SK-N-SH treated with all-trans-retinoic acid at 6 μM for 48 hours (cell line): ENCODE data around the gene RASAL2.

ENCODE experiments used
- ATAC-seq: fragments of 200-7000 bp; cut with Tn5 transposase; 3 replicates; pipeline ENCODE4 v1.9.1; 2020; ENCODE audit warnings: mild to moderate bottlenecking, moderate library complexity
- ARNTL ChIP-seq: fragments of 450-650 bp; formaldehyde crosslinking; IDR thresholded peaks from 2 replicates; pipeline ENCODE4 v1.5.0; 2020; ENCODE audit warnings: low read depth, mild to moderate bottlenecking, moderate library complexity, borderline replicate concordance
- BACH2 ChIP-seq: fragments of 250-450 bp; sonication (Bioruptor Pico); IDR thresholded peaks from 2 replicates; pipeline ENCODE4 v1.9.0; 2021; ENCODE audit warnings: mild to moderate bottlenecking, borderline replicate concordance
- CSDC2 ChIP-seq: fragments of 250-450 bp; sonication (Bioruptor Pico); IDR thresholded peaks from 2 replicates; pipeline ENCODE4 v1.5.0; 2020; ENCODE audit warnings: mild to moderate bottlenecking, moderate library complexity
- CSRNP3 ChIP-seq: fragments of 250-450 bp; sonication (Bioruptor Pico); IDR thresholded peaks from 2 replicates; pipeline ENCODE4 v1.5.1; 2021; ENCODE audit warnings: mild to moderate bottlenecking, moderate library complexity
- ESRRG ChIP-seq: fragments of 250-450 bp; sonication (Bioruptor Pico); IDR thresholded peaks from 2 replicates; pipeline ENCODE4 v1.6.1; 2021; ENCODE audit warnings: mild to moderate bottlenecking
- GLIS3 ChIP-seq: fragments of 250-450 bp; sonication (Bioruptor Pico); IDR thresholded peaks from 2 replicates; pipeline ENCODE4 v1.5.0; 2020; ENCODE audit warnings: mild to moderate bottlenecking, moderate library complexity
- ISL1 ChIP-seq: fragments of 250-450 bp; sonication (Bioruptor Pico); IDR thresholded peaks from 2 replicates; pipeline ENCODE4 v2.1.2; 2022; ENCODE audit warnings: mild to moderate bottlenecking, moderate library complexity
- OSR1 ChIP-seq: fragments of 250-450 bp; sonication (Bioruptor Pico); IDR thresholded peaks from 2 replicates; pipeline ENCODE4 v1.8.0; 2022; ENCODE audit warnings: moderate library complexity, mild to moderate bottlenecking, inconsistent platforms
- PATZ1 ChIP-seq: fragments of 250-450 bp; sonication (Bioruptor Pico); IDR thresholded peaks from 2 replicates; pipeline ENCODE4 v1.8.0; 2020; ENCODE audit warnings: mild to moderate bottlenecking, moderate library complexity, borderline replicate concordance
- PPARA ChIP-seq: fragments of 250-450 bp; sonication (Bioruptor Pico); IDR thresholded peaks from 2 replicates; pipeline ENCODE4 v1.5.0; 2020; ENCODE audit warnings: mild to moderate bottlenecking, borderline replicate concordance
- RARB ChIP-seq: fragments of 250-450 bp; sonication (Bioruptor Pico); IDR thresholded peaks from 2 replicates; pipeline ENCODE4 v1.8.0; 2021; ENCODE audit warnings: mild to moderate bottlenecking, moderate library complexity
- TCF4 ChIP-seq: fragments of 250-450 bp; sonication (Bioruptor Pico); IDR thresholded peaks from 2 replicates; pipeline ENCODE4 v1.8.0; 2021; ENCODE audit warnings: mild to moderate bottlenecking, moderate library complexity, borderline replicate concordance
- TOX ChIP-seq: fragments of 250-450 bp; sonication (Bioruptor Pico); IDR thresholded peaks from 2 replicates; pipeline ENCODE4 v1.8.0; 2021; ENCODE audit warnings: mild to moderate bottlenecking, moderate library complexity, borderline replicate concordance
- ZC3H10 ChIP-seq: fragments of 250-450 bp; sonication (Bioruptor Pico); IDR thresholded peaks from 2 replicates; pipeline ENCODE4 v1.5.1; 2021; ENCODE audit warnings: mild to moderate bottlenecking, moderate library complexity
- ZFP3 ChIP-seq: fragments of 250-450 bp; sonication (Bioruptor Pico); IDR thresholded peaks from 2 replicates; pipeline ENCODE4 v1.5.0; 2020; ENCODE audit warnings: mild to moderate bottlenecking, moderate library complexity
- ZNF565 ChIP-seq: fragments of 450-650 bp; formaldehyde crosslinking; conservative IDR thresholded peaks from 2 replicates; pipeline ENCODE4 v1.5.0; 2020; ENCODE audit warnings: low read depth, mild to moderate bottlenecking, moderate library complexity
- ZNF70 ChIP-seq: fragments of 450-650 bp; formaldehyde crosslinking; IDR thresholded peaks from 2 replicates; pipeline ENCODE4 v1.5.0; 2020; ENCODE audit warnings: mild to moderate bottlenecking, moderate library complexity
- ZNF8 ChIP-seq: fragments of 450-650 bp; formaldehyde crosslinking; IDR thresholded peaks from 2 replicates; pipeline ENCODE4 v1.5.0; 2020; ENCODE audit warnings: mild to moderate bottlenecking, moderate library complexity
- TF ChIP-seq, protein P1 (sequence below): fragments of 250-450 bp; sonication (Bioruptor Pico); IDR thresholded peaks from 2 replicates; pipeline ENCODE4 v1.8.0; 2021; ENCODE audit warnings: low read depth, mild to moderate bottlenecking, moderate library complexity, borderline replicate concordance
- TF ChIP-seq, protein P2 (sequence below): fragments of 250-450 bp; sonication (Bioruptor Pico); IDR thresholded peaks from 2 replicates; pipeline ENCODE4 v1.5.1; 2020; ENCODE audit warnings: low read depth, mild to moderate bottlenecking, moderate library complexity
- TF ChIP-seq, protein P3 (sequence below): fragments of 250-450 bp; sonication (Bioruptor Pico); IDR thresholded peaks from 2 replicates; pipeline ENCODE4 v1.5.0; 2020; ENCODE audit warnings: mild to moderate bottlenecking, moderate library complexity

RASAL2 gene

GRCh38 chr1:178165196-178165595 is 71.3 kb downstream of the RASAL2 start:
- TF ChIP-seq, protein P1, sequence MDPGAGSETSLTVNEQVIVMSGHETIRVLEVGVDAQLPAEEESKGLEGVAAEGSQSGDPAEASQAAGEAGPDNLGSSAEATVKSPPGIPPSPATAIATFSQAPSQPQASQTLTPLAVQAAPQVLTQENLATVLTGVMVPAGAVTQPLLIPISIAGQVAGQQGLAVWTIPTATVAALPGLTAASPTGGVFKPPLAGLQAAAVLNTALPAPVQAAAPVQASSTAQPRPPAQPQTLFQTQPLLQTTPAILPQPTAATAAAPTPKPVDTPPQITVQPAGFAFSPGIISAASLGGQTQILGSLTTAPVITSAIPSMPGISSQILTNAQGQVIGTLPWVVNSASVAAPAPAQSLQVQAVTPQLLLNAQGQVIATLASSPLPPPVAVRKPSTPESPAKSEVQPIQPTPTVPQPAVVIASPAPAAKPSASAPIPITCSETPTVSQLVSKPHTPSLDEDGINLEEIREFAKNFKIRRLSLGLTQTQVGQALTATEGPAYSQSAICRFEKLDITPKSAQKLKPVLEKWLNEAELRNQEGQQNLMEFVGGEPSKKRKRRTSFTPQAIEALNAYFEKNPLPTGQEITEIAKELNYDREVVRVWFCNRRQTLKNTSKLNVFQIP (CRISPR knock-in tag) = no peak
- TF ChIP-seq ZFP3 (CRISPR knock-in tag) = no peak
- TF ChIP-seq TCF4 (CRISPR knock-in tag) = no peak
- TF ChIP-seq ARNTL (CRISPR knock-in tag) = no peak
- no peak for TF ChIP-seq BACH2 (CRISPR knock-in tag)
- TF ChIP-seq, protein P2, sequence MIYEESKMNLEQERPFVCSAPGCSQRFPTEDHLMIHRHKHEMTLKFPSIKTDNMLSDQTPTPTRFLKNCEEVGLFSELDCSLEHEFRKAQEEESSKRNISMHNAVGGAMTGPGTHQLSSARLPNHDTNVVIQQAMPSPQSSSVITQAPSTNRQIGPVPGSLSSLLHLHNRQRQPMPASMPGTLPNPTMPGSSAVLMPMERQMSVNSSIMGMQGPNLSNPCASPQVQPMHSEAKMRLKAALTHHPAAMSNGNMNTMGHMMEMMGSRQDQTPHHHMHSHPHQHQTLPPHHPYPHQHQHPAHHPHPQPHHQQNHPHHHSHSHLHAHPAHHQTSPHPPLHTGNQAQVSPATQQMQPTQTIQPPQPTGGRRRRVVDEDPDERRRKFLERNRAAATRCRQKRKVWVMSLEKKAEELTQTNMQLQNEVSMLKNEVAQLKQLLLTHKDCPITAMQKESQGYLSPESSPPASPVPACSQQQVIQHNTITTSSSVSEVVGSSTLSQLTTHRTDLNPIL (CRISPR knock-in tag) = no peak
- TF ChIP-seq PATZ1 (CRISPR knock-in tag) = no peak
- TF ChIP-seq, all 23 proteins: peak for 0
- no peak for ATAC-seq

DNA sequence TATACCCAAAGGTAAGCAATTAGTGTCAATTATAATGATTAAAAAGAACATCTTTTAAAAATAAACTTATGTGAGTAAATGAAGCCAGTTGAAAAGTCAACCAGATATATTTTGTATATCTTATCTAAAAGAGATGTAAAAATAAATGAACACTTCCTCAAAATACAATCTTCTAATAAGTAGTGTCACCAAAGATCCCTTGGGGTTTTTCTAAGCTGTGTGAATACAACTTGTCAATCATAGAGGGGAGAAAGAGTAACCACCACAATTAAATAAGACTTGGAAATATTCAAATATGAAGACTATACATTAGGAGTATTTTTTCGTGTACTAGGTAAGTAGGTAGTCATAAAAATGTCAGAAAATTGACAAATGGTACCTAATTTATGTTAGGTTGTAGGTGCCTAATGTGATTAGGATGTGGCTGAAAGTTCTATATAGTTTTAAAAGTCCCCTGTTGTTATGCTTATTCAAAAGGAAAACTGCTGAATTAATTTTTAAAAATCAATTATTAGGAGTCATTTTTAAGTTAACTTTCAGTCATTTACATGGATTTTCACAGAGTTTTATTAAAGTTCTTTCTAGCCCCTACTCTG is 72.6 kb downstream of the RASAL2 start:
- no peak for ATAC-seq
- TF ChIP-seq, protein P3, sequence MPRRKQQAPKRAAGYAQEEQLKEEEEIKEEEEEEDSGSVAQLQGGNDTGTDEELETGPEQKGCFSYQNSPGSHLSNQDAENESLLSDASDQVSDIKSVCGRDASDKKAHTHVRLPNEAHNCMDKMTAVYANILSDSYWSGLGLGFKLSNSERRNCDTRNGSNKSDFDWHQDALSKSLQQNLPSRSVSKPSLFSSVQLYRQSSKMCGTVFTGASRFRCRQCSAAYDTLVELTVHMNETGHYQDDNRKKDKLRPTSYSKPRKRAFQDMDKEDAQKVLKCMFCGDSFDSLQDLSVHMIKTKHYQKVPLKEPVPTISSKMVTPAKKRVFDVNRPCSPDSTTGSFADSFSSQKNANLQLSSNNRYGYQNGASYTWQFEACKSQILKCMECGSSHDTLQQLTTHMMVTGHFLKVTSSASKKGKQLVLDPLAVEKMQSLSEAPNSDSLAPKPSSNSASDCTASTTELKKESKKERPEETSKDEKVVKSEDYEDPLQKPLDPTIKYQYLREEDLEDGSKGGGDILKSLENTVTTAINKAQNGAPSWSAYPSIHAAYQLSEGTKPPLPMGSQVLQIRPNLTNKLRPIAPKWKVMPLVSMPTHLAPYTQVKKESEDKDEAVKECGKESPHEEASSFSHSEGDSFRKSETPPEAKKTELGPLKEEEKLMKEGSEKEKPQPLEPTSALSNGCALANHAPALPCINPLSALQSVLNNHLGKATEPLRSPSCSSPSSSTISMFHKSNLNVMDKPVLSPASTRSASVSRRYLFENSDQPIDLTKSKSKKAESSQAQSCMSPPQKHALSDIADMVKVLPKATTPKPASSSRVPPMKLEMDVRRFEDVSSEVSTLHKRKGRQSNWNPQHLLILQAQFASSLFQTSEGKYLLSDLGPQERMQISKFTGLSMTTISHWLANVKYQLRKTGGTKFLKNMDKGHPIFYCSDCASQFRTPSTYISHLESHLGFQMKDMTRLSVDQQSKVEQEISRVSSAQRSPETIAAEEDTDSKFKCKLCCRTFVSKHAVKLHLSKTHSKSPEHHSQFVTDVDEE (CRISPR knock-in tag) = no peak
- TF ChIP-seq BACH2 (CRISPR knock-in tag) (no peak), TOX (CRISPR knock-in tag) (no peak), ISL1 (CRISPR knock-in tag) (no peak), CSDC2 (no peak), ZNF8 (CRISPR knock-in tag) (no peak), TCF4 (CRISPR knock-in tag) (no peak), ZNF70 (CRISPR knock-in tag) (no peak), RARB (CRISPR knock-in tag) (no peak), PPARA (CRISPR knock-in tag) (no peak), OSR1 (CRISPR knock-in tag) (no peak), ZNF565 (CRISPR knock-in tag) (no peak), ZC3H10 (CRISPR knock-in tag) (no peak), PATZ1 (CRISPR knock-in tag) (no peak), CSRNP3 (no peak), ESRRG (CRISPR knock-in tag) (no peak), GLIS3 (CRISPR knock-in tag) (no peak), ZFP3 (CRISPR knock-in tag) (no peak)
- TF ChIP-seq, protein P2 (CRISPR knock-in tag) = no peak
- TF ChIP-seq, protein P1 (CRISPR knock-in tag) = no peak
